H1 (cell line): ENCODE data around the gene ASPDH.

ENCODE experiments used
- BACH1 ChIP-seq: IDR thresholded peaks from 2 replicates; pipeline ENCODE4 v1.6.1; 2012; ENCODE audit warnings: low read length, improper control_type of control experiment
- EZH2 ChIP-seq: fragments of 200-600 bp; sonication (generic); IDR thresholded peaks from 2 replicates; pipeline ENCODE4 v1.7.1; 2012; ENCODE audit warnings: low read depth, mild to moderate bottlenecking, moderate library complexity, low read length, inconsistent platforms; ENCODE audit not compliant: severe bottlenecking
- POLR2A ChIP-seq, 2 experiments: IDR thresholded peaks; 1 replicate in 1 of 2; 2 replicates in 1 of 2; pipeline ENCODE4 v1.6.1; 2011; ENCODE audit warnings: low read depth in 2 of 2, low read length in 2 of 2, mild to moderate bottlenecking in 2 of 2; ENCODE audit errors: control extremely low read depth in 1 of 2
- SP2 ChIP-seq: IDR thresholded peaks from 2 replicates; pipeline ENCODE4 v1.6.1; 2012; ENCODE audit warnings: mild to moderate bottlenecking, low read length, inconsistent platforms
- SUZ12 ChIP-seq: fragments of 200-600 bp; sonication (generic); IDR thresholded peaks from 2 replicates; pipeline ENCODE4 v1.6.1; 2012; ENCODE audit warnings: mild to moderate bottlenecking, inconsistent platforms, low read length, moderate library complexity, mixed read lengths
- TF ChIP-seq, protein P1 (sequence below), 3 experiments: IDR thresholded peaks; 1 replicate in 2 of 3; 2 replicates in 1 of 3; pipeline versions ENCODE4 v1.5.1 to v1.6.1; 2011; ENCODE audit warnings: low read length in 3 of 3, mild to moderate bottlenecking in 3 of 3, inconsistent platforms in 2 of 3, low read depth in 1 of 3, moderate library complexity in 1 of 3; ENCODE audit not compliant: insufficient read depth in 1 of 3; ENCODE audit errors: control extremely low read depth in 1 of 3

DNA sequence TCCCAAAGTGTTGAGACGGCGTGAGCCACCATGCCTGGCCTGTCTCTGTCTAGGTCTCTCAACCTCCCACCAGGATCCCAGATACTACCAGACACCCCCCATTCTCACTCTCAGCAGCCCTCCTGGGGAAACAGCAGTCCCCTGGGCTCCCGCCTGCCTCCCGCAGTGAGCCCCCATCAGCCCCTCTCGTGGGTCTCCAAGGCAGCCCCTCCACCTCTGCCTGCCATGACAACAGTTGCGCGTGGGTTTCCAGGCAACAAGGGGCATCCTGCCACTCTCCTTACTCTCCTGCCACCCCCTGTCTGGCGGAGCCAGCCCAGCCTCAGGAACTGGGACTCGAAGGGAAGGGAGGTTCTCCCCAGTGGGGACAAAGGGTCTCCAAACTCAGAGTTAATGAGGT lies 49.3 kb upstream of the ASPDH start:
- TF ChIP-seq SUZ12 (no peak), POLR2A (IDR thresholded peaks at IDR 0.05; ENCODE audit: control extremely low read depth in 1 of 2, low read depth in 2 of 2, low read length in 2 of 2) (no peak), EZH2 (no peak), BACH1 (no peak), SP2 (no peak)
- TF ChIP-seq, protein P1, sequence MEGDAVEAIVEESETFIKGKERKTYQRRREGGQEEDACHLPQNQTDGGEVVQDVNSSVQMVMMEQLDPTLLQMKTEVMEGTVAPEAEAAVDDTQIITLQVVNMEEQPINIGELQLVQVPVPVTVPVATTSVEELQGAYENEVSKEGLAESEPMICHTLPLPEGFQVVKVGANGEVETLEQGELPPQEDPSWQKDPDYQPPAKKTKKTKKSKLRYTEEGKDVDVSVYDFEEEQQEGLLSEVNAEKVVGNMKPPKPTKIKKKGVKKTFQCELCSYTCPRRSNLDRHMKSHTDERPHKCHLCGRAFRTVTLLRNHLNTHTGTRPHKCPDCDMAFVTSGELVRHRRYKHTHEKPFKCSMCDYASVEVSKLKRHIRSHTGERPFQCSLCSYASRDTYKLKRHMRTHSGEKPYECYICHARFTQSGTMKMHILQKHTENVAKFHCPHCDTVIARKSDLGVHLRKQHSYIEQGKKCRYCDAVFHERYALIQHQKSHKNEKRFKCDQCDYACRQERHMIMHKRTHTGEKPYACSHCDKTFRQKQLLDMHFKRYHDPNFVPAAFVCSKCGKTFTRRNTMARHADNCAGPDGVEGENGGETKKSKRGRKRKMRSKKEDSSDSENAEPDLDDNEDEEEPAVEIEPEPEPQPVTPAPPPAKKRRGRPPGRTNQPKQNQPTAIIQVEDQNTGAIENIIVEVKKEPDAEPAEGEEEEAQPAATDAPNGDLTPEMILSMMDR (IDR thresholded peaks at IDR 0.05; ENCODE audit: control extremely low read depth in 1 of 3, insufficient read depth in 1 of 3, low read depth in 1 of 3, low read length in 3 of 3) = no peak
